ENCODE data around the gene SPINK13.
"Not testable (repeated sequence)": the region's sequence is repeated elsewhere in the genome, so short reads cannot be mapped to it uniquely, and the experiment has no call there.

Gene SPINK13, protein sequence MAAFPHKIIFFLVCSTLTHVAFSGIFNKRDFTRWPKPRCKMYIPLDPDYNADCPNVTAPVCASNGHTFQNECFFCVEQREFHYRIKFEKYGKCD

DNA sequence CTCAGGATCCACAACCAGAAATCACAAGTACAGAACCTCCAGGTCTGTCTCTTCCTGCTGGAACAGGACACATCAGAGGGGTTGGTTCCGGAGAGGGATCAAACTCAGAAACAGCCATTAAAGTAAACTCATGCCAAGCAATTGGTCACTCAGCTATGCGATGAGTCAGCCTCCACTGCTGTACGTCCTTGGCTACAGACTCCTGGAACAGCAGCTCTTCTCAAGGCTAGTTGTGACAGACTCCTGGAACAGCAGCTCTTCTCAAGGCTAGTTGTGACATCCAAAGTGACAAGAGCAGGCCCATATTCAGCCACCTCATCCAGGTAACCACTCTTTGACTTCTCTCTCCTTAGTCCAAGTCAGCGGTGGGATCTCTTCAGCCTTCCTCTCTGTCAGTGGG, at the start of gene SPINK13:
TSS of gene SPINK13 (plus strand) at position 229 of the 400 bp plus-strand sequence. CDS start 1,279 bp downstream, outside the sequence.
- in situ Hi-C loops (cut with MboI; ENCODE audit: low sequenced_read_pairs): no loop called here

GRCh38 chr5:148221508-148221907, 47.1 kb upstream of the SPINK13 start:
- in situ Hi-C loops (cut with MboI; ENCODE audit: low sequenced_read_pairs): no loop called here

DNA sequence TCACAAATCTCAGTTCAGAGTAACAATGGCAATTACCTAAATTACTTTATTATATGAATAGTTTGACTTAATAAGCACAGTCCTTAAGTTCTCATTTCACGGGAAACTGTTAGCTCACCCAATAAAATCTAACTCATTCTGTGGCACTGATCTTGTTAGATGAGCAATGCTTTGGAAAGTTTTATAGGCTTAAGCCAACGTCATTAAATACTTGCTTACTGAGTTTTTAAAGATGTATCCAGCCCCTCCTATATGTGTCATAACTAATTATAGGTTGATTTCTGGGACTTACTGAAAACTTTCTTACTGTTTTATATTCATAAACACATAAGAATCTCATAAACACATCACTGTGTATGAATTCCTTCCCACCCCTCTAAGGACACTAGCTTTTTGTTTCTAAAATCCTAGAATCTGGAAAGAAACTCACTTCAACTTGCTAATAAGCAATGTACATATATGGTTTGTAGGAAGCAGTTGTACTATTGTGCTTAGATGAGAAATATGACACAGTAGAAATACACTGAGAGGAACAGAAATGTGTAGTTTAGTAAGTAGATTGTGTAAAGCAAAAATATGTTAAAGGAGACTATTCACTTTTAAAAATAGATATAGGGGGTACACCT, 44.4 kb upstream of the SPINK13 start:
- in situ Hi-C loops (cut with MboI; ENCODE audit: low sequenced_read_pairs): no loop called here

- in situ Hi-C loops (cut with MboI; ENCODE audit: low sequenced_read_pairs): no loop called here
Observed at GRCh38 chr5:148228392-148228984, 40.1 kb upstream of the SPINK13 start.

DNA sequence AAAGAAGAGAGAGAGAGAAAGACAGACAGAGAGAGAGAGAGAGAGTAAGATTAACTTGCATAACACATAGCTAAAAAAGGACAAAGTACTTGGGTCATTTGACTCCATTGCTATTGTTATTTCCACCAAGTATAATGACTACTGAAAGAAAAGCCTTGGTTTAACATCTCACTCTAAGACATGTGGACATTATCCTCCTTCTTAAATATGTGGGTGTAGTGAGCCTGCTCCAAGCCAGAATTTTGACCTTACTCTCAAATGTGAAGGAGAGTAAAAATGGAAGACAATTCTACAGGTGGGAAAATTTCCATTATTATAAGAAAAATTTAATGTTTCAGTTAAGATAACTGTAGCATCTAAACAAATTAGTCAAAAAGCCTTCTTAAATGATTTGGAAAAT, 38.8 kb upstream of the SPINK13 start:
- in situ Hi-C loops (cut with MboI; ENCODE audit: low sequenced_read_pairs): no loop called here

DNA sequence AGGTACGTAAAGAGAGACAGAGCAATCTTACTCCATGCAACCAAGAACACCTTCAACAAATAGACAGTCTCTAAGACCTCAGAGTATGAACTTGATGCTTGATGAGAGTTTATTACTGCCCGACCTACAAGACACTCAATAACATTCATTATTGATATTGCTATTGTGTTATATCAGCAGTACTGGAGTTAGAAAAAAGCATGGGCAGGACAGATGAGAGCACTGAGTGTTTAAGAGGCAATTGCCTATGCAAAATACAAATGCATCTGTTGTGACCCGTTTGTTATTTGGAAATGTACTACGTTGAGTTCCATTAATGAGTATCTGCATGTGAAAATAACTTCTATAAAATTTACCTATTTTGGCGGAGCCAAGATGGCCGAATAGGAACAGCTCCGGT, 38.4 kb upstream of the SPINK13 start:
- in situ Hi-C loops (cut with MboI; ENCODE audit: low sequenced_read_pairs): no loop called here

GRCh38 chr5:148237785-148238417, 30.7 kb upstream of the SPINK13 start:
- in situ Hi-C loops (cut with MboI; ENCODE audit: low sequenced_read_pairs): no loop called here

- in situ Hi-C loops (cut with MboI; ENCODE audit: low sequenced_read_pairs): no loop called here
Observed at GRCh38 chr5:148238418-148238794, 30.2 kb upstream of the SPINK13 start, which contains the start of gene MARCOL. TSS of gene MARCOL (plus strand) at chr5:148238525. CDS start at chr5:148238598, 73 bp downstream.

GRCh38 chr5:148248894-148249293, 19.7 kb upstream of the SPINK13 start:
- in situ Hi-C loops (cut with MboI; ENCODE audit: low sequenced_read_pairs): no loop called here

DNA sequence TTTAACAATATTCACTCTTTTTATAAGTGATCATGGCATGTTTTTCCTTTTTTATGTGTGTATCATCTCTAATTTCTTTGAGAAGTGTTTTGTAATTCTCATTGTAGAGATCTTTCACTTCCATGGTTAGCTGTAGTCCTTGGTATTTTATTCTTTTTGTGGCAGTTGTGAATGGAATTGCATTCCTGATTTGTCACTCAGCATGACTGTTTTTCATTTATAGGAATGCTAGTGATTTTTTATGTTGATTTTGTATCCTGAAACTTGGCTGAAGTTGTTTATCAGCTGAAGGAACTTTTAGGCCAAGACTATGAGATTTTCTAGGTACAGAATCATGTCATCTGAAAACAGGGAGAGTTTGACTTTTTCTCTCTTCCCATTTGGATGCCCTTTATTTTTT, 13.1 kb upstream of the SPINK13 start:
- in situ Hi-C loops (cut with MboI; ENCODE audit: low sequenced_read_pairs): no loop called here

DNA sequence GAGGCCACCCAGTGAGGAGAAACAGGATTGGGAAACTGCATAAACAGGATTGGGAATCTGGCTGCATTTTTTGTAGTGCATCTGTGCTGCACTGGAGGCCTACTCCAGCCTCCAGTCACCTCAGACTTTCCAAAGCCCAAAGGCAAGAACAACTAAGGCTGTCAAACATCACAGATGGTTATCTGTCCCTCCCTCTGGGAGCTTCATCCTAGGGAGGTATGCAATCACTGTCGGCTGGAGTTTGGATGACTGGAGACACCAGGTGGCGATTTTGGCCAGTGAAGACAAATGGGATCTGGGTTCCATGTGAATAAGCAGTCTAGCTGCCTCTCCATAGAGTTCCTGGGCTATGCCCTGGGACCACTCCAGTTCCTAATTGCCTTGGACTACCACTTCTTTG, 9.3 kb upstream of the SPINK13 start:
- in situ Hi-C loops (cut with MboI; ENCODE audit: low sequenced_read_pairs): no loop called here

DNA sequence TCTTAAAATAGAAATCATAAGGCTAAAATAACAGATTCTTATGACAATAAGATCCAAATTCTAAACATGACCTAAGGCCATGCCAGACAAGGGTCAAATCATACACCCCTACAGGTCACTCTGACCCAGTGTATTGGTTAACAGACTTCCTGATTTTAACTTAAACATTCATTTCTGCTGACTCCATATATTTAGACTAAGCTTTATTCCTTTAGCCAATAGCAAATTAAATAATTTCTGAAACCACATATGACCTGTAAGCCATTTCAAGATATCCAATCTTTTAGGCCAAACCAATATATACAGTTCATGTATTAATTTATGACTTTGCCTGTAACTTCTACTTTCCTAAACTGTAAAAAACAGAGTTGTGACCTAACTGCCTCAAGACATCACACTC, 7.4 kb upstream of the SPINK13 start:
- in situ Hi-C loops (cut with MboI; ENCODE audit: low sequenced_read_pairs): no loop called here

DNA sequence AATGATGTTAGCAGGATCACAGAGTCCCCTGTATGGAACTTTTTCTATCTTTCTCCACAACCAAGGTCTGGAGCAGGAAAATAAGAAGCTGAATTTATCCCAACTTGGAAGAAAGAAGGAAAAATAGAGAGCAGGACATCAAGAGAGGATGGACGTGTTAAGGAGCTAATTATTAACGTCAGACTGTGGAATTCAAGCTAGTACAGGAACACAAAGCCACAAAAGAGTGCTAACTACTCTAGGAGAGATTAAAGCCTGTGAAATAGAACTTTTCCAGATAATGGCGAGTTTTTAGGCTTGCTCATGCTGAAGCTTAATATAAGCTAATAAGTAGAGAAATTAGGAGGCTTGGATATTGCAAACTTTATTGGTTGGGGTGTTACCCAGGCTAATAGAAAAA, 632 bp upstream of the SPINK13 start:
- in situ Hi-C loops (cut with MboI; ENCODE audit: low sequenced_read_pairs): no loop called here

DNA sequence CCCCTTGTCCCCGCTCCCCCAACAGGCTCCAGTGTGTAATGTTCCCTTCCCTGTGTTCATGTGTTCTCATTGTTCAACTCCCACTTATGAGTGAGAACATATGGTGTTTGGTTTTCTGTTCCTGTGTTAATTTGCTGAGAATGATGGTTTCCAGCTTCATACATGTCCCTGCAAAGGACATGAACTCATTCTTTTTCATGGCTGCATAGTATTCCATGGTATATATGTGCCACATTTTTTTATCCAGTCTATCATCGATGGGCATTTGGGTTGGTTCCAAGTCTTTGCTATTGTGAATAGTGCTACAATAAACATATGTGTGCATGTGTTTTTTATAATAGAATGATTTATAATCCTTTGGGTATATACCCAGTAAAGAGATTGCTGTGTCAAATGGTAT, 6.5 kb downstream of the SPINK13 start:
- in situ Hi-C loops (cut with MboI; ENCODE audit: low sequenced_read_pairs): not testable (repeated sequence)

DNA sequence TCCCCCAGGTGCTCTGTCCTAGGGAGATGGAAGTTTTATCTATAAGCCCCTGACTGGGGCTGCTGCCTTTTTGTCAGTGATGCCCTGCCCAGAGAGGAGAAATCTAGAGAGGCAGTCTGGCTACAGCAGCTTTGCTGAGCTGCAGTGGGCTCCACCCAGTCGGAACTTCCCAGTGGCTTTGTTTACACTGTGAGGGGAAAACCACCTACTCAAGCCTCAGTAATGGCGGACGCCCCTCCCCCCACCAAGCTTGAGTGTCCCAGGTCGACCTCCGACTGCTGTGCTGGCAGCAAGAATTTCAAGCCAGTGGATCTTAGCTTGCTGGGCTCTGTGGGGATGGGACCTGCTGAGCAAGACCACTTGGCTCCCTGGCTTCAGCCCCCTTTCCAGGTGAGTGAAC, 12.3 kb downstream of the SPINK13 start:
- in situ Hi-C loops (cut with MboI; ENCODE audit: low sequenced_read_pairs): not testable (repeated sequence)

DNA sequence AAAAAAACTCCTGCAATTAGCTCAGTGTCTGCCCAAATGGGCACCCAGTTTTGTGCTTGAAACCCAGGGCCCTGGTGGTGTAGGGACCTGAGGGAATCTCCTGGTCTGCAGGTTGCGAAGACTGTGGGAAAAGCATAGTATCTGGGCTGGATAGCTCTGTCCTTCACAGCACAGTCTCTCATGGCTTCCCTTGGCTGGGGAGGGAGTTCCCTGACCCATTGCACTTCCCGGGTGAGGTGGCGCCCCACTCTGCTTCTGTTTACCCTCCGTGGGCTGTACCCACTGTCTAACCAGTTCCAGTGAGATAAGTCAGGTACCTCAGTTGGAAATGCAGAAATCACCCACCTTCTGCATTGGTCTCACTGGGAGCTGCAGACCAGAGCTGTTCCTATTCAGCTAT, 12.7 kb downstream of the SPINK13 start:
- in situ Hi-C loops (cut with MboI; ENCODE audit: low sequenced_read_pairs): not testable (repeated sequence)

GRCh38 chr5:148290271-148291195, 21.9 kb downstream of the SPINK13 start:
- in situ Hi-C loops (cut with MboI; ENCODE audit: low sequenced_read_pairs): no loop called here

GRCh38 chr5:148297731-148298130, 29.1 kb downstream of the SPINK13 start:
- in situ Hi-C loops (cut with MboI; ENCODE audit: low sequenced_read_pairs): no loop called here

DNA sequence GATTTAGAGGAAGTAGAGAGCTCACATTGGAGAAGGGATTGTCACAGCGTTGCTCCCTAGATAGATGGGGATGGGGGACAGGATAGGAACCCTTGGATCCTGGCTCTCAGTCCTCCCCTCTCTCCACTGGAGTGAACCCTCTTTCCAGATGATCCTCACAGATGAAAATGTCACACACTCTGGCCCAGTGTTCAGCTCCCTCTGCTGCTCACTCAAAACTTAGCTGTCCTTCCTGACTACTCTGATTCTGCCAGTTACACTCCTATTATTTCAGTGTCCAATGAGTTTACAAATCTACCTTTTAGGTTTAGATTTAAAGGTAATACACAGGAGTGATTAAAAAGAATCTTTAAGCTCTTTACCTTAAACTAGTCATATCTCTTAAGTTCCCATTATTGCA, 37.9 kb downstream of the SPINK13 start:
- in situ Hi-C loops (cut with MboI; ENCODE audit: low sequenced_read_pairs): no loop called here

DNA sequence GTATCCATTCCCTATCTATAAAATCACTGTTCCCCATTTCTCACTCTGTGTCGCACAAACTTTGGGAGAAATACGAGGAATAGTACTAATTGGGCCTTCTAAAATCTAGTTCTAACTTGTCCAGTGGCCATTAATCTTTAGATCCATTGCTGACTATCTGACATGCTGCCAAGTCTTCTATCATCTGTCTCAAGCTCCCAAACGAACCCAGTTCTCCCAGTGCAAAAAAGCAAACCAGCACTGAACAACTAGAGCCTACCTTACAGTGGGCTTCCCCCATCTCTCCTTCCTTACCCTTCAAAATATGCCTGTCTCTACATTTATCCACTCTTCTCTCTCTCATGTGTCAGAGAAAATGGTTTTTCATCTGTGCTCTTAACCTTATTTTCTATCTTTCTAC, 40.4 kb downstream of the SPINK13 start:
- in situ Hi-C loops (cut with MboI; ENCODE audit: low sequenced_read_pairs): no loop called here

GRCh38 chr5:148309746-148310145, 41.2 kb downstream of the SPINK13 start:
- in situ Hi-C loops (cut with MboI; ENCODE audit: low sequenced_read_pairs): no loop called here
